Smooth muscle cell of the brain vasculature (primary cell): ENCODE measurements around the gene C17orf50.

Experiments
- DNase-seq: peaks from one replicate; pipeline ENCODE4 v3.0.0-alpha.2; 2012; ENCODE audit warnings: low read depth, low spot score

C17orf50 gene

DNA sequence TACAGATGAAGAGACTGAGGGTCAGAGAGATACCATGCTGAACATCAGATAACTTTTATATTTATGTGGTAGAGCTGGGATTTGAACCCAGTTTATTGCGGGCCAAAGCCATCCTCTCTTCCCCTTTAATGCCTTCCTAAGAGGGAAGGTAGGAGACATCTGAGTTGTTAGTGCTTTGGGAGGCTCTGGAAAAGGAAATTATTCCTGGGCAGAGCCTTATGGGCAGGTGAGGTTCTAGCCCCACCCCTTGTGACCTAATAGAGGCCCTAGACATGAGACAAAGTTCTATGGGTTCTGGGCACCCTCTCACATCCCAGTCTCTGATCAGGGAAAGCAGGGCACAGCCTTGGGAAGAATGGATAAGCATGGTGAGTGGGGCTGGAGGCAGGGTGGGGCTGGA, at the start of gene C17orf50:
Gene C17orf50 (plus strand): TSS at position 301 of the 400 bp plus-strand sequence. CDS start 55 bp downstream, at position 356.
- DNase-seq = no peak

GRCh38 chr17:35710950-35711349, 49.7 kb upstream of the C17orf50 start:
- DNase-seq = no peak

DNA sequence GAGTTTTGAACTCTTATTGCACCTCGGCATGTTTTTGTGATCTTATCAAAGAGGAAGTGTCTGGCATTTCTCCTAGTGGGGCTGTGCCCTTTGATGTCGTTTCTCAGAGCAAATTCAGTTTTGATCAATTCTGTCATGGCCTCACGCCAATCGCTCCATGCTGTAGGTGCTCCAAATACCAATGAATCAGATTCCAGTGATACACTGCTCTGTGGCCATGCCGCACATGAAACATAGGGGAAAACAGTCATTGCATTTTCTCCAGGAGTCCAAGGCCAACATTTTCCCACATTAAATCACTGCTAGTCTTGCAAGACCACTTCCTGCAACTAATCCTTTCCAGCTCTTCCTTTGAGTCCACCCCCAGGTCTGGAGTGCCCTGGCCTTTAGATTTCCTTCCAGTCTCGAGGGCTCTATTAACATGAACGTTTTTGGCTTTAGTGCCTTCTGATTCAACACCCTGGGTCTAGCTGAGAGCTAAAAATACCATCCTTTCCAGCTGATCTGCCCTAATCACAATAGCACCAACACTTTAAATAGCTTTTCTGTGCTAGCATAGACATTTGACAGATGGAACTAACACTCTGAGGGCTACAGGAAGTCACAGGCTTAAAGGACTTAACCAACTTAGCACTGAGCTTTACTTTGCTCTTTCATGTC, 47.5 kb upstream of the C17orf50 start:
- no peak for DNase-seq

DNA sequence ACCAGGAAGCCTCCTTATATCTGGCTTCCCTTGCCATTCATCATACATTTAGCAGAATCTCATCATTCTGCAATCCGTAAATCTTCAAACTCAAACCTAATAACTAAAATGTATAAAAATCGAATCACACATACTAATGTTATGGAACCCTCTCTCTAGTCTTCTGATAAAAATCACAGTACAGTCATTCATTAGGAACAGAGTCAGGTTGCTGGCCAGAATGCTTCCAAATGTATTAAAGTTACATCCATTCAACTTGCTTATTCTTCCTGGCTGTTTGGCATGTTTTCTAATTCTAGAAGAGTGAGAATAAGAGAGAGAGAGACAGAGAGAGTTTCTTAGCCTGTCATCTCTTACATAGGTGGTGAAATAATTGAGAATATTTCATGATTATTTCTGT, 45.7 kb upstream of the C17orf50 start:
- no peak for DNase-seq

- DNase-seq = no peak
Measured at GRCh38 chr17:35715416-35715815, 45.3 kb upstream of the C17orf50 start.

DNA sequence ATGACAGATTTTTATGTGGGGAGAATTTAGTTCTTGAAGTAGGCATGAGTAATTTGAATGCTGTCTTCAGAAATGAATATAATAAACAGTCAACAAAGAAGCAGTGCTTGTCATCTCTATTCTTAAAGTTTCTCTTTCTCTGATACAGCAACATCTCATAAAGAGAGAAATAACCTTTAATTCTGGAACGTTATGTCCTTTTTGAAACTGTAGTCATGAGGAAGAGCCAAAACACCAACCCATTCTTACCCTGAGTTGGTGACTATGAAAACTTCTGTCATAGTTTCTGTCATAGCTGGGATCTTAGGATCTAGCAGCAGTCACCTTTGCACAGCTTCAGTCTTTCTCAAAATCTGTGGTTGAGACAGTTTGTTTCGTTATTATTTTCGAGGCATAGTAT, 44.5 kb upstream of the C17orf50 start:
- DNase-seq = no peak

DNA sequence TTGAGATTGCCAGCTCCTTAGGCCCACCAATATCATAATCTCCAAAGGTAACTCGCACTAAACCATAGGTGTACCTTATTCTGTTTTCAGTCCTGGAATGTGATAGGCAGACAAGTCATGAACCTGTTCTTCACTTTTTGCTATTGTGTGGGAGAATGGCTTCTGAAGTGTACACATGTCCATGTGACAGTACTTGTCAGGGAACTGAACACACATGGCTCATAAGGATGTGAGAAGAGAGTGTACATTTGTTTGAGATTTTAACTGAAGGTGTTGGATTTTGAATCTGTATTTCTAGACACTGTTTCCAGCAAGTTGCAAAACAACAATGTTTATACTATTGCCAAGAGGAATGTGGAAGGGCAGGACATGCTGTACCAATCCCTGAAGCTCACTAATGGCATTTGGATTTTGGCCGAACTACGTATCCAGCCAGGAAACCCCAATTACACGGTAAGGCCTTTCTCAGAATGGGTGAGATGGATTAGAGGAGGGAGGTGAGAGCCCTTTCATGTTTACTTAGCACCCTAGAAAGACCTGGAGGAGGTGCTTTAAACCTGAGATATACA, 43.7 kb upstream of the C17orf50 start:
- DNase-seq = no peak

DNA sequence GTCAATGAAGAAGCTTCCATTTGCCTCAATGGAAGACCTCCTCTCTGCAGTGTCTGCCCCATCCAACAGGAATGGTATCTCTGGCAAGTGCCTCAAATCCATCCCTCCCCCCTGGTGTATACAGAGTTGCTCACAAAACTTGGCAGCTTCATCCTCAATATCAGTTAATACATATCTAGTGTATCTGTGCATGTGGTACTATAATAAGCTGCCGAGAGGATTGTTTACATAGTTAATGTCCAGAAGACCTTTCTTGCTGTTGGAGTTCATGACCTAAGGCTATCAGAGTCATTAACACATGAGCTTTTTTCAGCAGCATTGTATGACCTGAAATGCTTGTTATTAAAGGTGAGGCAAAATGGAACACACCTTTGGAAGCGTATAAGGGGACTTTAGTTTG, 43.2 kb upstream of the C17orf50 start:
- no peak for DNase-seq

- no peak for DNase-seq
Measured at GRCh38 chr17:35723735-35724134, 37.0 kb upstream of the C17orf50 start.

DNA sequence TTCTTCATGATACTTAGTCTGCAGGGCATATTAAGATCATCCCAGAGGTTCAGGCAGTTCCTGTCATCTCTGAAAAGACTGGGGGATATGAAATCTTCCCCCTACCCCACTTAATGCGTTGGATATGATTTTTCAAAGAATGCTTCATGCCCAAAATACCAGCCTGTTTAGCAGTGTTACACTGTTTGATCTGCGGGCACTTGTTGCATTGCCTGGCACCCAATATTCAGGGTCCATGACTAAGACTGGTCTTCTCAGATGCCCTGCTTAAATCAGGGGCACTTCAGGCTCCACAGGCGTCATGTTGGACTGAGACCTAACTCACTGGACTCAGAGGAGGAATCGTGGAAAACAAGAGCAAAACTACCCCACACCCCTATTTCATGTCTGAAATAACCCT, 35.6 kb upstream of the C17orf50 start:
- no peak for DNase-seq

- no peak for DNase-seq
Measured at GRCh38 chr17:35725802-35726126, 34.9 kb upstream of the C17orf50 start.

GRCh38 chr17:35726127-35726952, 34.3 kb upstream of the C17orf50 start:
- peak; percentile 90 for DNase-seq

DNA sequence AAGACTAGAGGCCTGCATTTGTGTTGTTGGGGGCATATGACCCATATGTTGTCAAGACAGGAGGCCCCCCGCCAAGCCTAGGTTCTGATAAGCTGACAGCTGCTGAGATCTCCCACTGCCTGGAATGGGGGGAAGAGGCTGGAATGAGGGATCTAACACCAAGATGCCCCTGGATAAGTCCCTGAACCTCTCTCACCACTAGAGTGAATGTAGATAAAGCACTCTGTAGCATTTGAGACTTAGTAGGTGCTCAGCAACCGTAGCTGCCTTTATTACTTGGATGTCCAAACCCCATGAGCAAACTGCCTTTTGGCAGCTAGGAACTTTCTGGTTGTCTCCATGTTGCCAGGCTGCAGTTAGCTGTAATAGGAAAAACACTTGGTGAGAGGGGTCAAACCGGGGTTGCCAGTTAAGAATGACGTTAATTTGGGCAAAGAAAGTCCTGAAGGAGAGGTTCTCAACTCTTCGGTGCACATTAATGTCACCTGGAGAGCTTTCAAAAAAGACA, 33.7 kb upstream of the C17orf50 start:
- no peak for DNase-seq

DNA sequence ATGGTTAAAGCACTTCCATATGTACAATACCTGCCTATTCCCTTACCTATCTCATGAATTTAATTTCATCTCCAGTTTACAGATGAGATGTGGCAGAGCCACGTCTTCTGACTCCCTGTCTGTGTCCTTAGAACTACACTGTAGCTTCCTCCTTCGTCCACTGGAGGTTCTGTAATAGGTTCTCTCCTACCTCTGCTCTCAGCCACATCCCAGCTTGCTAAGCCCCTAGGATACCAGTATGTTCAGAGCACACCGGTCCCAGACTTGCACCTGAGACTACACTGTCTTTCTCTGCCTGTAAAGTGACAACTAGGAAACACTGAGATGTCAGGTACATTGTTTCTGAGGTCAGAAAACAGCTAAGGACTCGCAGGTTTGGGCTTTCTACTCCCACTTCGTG, 33.1 kb upstream of the C17orf50 start:
- DNase-seq = no peak

DNA sequence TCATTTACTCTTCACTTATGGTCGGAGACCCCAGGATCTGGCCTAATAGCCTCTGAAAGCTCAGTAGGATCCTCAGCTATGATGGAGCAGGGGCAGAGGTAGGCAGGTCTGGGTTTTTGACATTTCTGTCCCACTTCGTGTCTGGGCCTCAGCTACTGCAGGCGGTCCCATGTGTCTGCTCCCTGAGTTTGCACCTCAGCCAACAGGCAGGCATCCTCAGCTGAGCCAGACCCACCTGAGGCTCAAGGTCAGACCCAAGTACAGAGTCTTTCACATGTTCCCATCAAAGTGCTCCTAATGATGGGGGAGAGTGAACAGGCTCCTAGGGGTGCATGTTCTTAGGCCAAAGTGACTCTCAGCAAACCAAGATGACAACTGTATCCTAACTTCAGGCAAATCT, 32.1 kb upstream of the C17orf50 start:
- no peak for DNase-seq

- DNase-seq = no peak
Measured at GRCh38 chr17:35729405-35729833, 31.3 kb upstream of the C17orf50 start.

- no peak for DNase-seq
Measured at GRCh38 chr17:35730400-35731005, 30.2 kb upstream of the C17orf50 start.

DNA sequence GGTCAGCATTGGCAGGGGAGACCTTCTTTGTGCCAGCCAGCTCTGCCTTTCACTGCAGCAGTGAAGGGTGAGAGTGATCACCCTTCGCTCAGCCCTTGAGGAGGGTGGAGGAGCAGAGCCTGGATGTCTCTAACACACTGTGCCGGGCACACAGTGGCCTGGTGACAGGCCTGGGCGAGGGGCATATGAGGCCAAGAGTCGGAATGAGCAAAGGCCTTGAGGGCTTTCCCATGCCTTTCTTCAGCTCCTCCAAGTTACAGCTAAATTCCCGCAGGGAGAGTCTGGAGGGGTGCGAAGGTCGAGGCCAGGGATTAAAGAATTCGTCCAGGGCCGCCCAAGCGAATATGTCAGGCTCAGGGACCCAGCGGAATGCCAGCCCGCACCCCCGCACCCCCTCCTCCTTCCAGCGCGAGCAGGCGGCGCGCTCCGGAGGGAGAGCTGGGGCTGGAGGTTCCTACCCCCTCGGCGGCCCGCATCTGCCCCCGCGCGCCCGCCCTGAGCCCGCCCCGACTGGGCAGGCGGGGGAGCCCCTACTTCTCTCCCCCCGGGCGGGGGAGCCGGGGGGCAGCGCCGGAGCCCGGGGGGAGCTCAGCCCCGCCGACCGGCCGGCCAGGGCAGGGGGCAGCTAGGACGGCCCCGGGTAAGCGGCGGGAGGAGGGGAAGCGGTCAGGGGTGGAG, 29.3 kb upstream of the C17orf50 start, which contains the start of gene RASL10B:
Gene RASL10B (plus strand): TSS at position 401 of the 678 bp plus-strand sequence. CDS start 3,546 bp downstream, outside the sequence.
- no peak for DNase-seq

- DNase-seq = no peak
Measured at GRCh38 chr17:35731917-35732805, 28.5 kb upstream of the C17orf50 start.

GRCh38 chr17:35732806-35733136, 27.9 kb upstream of the C17orf50 start:
- no peak for DNase-seq

DNA sequence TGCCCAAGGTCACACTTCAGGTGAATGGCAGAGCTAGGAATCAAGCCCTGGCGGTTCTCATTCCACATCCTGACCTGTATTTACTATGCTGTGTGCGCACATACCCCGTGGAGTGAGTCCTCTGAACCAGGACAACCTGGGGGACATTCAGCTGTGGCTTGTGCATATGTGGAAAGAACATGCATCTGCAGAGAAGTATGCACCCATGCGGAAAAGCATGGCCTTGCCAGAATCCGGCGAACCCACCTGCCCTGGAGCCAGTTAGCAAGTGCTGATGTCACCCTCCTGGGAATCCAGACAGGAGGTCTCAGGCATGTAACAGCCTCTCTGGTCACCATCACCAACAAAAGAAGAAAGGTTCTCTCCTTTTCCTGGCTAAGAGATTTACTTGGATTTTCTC, 27.3 kb upstream of the C17orf50 start:
- DNase-seq = no peak
